Upper lobe of left lung (tissue), 4 donors: ENCODE data around the gene ARID3C.

Experiments used
- CTCF ChIP-seq, 6 experiments: fragments of 450-650 bp in 4 of 6; fragments of 200-600 bp in 2 of 6; sonication (generic) in 2 of 6; IDR thresholded peaks; one replicate each; pipeline ENCODE4 v1.5.1; 2016 to 2019; ENCODE audit warnings: antibody characterized with exemption in 6 of 6
- POLR2AphosphoS5 ChIP-seq, 2 donors: sonication (generic); formaldehyde crosslinking; IDR thresholded peaks; one replicate each; pipeline ENCODE4 v1.5.1; 2017; ENCODE audit warnings: antibody characterized with exemption in 2 of 2

GRCh38 chr9:34625186-34625486, 3.7 kb downstream of the ARID3C start:
- TF ChIP-seq CTCF (IDR thresholded peaks at IDR 0.05) (no peak), POLR2AphosphoS5 (IDR thresholded peaks at IDR 0.05) (no peak)
